GM19023 (cell line): Measurements from ENCODE around the gene UBTD1.
"Not testable (repeated sequence)": the region's sequence is repeated elsewhere in the genome, so short reads cannot be mapped to it uniquely, and the experiment has no call there.

Experiments used
- ATAC-seq: cut with Tn5 transposase; IDR thresholded peaks from one replicate; pipeline ENCODE4 v1.9.1; 2021; ENCODE audit warnings: mild to moderate bottlenecking, moderate library complexity; ENCODE audit not compliant: unreplicated experiment

The UBTD1 gene

GRCh38 chr10:97514344-97514743 lies 15.6 kb downstream of the UBTD1 start:
- ATAC-seq = no peak

GRCh38 chr10:97515271-97515978 lies 16.7 kb downstream of the UBTD1 start:
- ATAC-seq = no peak

GRCh38 chr10:97517096-97517750 lies 18.5 kb downstream of the UBTD1 start:
- ATAC-seq = no peak

GRCh38 chr10:97517778-97518300 lies 19.1 kb downstream of the UBTD1 start:
- no peak for ATAC-seq

- ATAC-seq = no peak
These were observed 19.7 kb downstream of the UBTD1 start for GRCh38 chr10:97518301-97519043.

- no peak for ATAC-seq
These were observed 20.6 kb downstream of the UBTD1 start for GRCh38 chr10:97519342-97519741.

GRCh38 chr10:97520520-97520919 lies 21.8 kb downstream of the UBTD1 start:
- ATAC-seq = no peak

GRCh38 chr10:97520978-97521761 lies 22.4 kb downstream of the UBTD1 start:
- no peak for ATAC-seq

GRCh38 chr10:97522071-97522470 lies 23.3 kb downstream of the UBTD1 start:
- ATAC-seq = no peak

- no peak for ATAC-seq
These were observed 24.2 kb downstream of the UBTD1 start for GRCh38 chr10:97522937-97523336.

- ATAC-seq = no peak
These were observed 26.4 kb downstream of the UBTD1 start for GRCh38 chr10:97525086-97525485.

GRCh38 chr10:97525683-97526110 lies 27.0 kb downstream of the UBTD1 start:
- ATAC-seq = no peak

GRCh38 chr10:97528876-97529275 lies 30.2 kb downstream of the UBTD1 start:
- not testable (repeated sequence) for ATAC-seq

GRCh38 chr10:97529685-97530465 lies 31.2 kb downstream of the UBTD1 start:
- ATAC-seq = no peak

GRCh38 chr10:97531401-97531986 lies 32.8 kb downstream of the UBTD1 start:
- no peak for ATAC-seq

GRCh38 chr10:97532935-97533671 lies 34.4 kb downstream of the UBTD1 start:
- ATAC-seq = no peak

GRCh38 chr10:97533888-97534287 lies 35.2 kb downstream of the UBTD1 start:
- ATAC-seq = no peak

- no peak for ATAC-seq
These were observed 36.1 kb downstream of the UBTD1 start for GRCh38 chr10:97534746-97535367.
